GM19240 (cell line): ENCODE data around the gene RCOR1.
A peak's percentile ranks its signal among the peaks of the same experiment; 100 is the strongest.
"Not testable (repeated sequence)": the region's sequence is repeated elsewhere in the genome, so short reads cannot be mapped to it uniquely, and the experiment has no call there.

Source experiments
- DNase-seq: peaks from one replicate; pipeline ENCODE4 v3.0.0; 2011; ENCODE audit warnings: low spot score; ENCODE audit not compliant: insufficient read length

Gene RCOR1

DNA sequence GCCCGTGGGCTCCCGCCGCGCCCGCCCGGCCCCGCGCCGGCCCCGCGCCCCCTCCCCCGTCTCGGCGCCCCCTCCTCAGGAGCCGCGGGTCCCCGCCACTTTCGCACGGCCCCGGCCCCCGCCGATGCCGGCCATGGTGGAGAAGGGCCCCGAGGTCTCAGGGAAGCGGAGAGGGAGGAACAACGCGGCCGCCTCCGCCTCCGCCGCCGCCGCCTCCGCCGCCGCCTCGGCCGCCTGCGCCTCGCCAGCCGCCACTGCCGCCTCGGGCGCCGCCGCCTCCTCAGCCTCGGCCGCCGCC lies 263 bp downstream of the RCOR1 start:
- no peak for DNase-seq

DNA sequence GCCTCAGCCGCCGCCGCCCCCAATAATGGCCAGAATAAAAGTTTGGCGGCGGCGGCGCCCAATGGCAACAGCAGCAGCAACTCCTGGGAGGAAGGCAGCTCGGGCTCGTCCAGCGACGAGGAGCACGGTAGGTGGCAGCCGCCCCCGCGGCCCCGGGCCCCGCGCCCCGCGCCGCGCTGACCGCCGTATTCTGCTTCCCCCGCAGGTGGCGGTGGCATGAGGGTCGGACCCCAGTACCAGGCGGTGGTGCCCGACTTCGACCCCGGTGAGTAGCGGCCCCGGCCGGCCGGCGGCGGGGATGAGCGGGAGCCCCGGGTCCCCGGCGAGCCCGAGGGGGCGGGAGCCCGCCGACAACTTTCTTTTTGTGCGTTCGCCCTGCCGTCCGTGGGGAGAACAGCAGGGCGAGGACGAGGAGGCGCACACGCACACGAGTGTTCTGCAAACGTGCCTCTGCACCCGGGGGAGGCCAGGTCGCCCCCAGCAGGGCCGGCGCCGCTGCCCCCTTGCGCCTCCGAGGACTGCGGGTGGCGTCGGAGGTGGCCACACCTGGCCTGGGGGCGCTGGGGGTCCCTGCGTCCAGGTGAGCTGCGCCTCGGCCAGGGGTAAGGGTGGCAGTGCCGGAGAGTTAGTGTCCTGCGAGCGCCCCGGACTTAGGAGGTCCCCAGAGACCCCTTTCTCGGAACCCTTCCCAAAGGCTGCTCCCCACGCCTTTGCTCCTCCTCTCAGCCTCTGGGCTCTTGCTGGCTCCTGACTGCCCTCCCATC lies 794 bp downstream of the RCOR1 start:
- peak; percentile 30 for DNase-seq

- DNase-seq: no peak
Measured at GRCh38 chr14:102593825-102594137, 1.3 kb downstream of the RCOR1 start.

- peak; percentile 89 for DNase-seq
Measured at GRCh38 chr14:102594514-102595175, 2.2 kb downstream of the RCOR1 start.

DNA sequence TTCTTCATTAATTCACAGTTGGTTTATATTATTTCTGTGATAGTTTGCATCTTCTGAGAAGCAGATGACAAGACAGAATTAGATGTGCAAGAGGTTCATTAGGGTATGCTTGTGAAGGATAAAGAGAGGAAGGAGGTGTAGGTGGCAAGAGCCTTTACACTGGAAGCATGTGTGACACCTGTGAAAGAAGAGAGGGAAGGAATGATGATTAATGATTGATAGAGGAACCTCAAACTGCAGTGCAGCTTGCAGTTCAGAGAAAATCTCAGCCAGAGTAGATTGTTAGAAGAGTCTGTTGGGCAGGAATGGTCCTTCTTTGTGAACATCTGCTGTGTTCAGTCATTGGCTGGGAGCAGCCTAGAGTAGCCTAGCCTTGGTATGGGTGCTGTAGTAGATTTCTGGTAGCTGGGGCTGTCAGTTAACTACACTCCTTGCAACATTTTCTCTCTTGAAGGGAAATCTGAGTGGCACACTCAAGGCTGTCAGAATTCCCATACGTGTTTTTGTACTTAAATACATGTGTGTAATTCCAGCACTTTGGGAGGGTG lies 9.0 kb downstream of the RCOR1 start:
- no peak for DNase-seq

DNA sequence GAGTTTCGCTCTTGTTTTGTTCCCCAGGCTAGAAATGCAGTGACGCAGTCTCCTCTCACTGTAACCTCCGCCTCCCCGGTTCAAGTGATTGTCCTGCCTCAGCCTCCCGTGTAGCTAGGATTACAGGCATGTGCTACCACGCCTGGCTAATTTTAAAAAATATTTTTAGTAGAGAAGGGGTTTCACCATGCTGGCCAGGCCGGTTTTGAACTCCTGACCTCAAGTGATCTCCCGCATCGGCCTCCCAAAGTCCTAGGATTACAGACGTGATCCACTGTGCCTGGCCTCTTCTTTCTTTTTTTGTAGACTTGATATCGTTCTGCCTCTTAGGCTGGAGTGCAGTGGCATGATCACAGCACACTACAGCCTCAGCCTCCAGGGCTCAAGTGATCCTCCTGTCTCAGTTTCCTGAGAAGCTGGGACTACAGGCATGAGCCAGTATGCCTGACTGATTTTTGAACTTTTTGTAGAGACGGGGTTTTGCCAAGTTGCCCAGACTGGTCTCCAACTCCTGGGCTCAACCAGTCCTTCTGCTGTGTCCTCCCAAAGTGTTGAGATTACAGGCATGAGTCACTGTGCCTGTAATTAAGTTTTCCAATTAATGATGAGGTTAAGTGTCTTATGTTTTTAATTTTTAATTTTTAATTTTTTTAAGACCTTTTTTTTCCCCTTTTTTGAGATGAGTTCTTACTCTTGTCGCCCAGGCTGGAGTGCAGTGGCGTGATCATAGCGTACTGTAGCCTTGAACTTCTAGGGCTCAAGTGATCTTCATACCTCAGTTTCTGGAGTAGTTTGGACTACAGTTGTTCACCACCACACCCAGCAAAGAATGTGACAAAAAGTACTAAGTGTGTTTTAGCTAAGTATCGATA lies 10.2 kb downstream of the RCOR1 start:
- DNase-seq: no peak

GRCh38 chr14:102603293-102603907 lies 11.0 kb downstream of the RCOR1 start:
- DNase-seq: no peak

DNA sequence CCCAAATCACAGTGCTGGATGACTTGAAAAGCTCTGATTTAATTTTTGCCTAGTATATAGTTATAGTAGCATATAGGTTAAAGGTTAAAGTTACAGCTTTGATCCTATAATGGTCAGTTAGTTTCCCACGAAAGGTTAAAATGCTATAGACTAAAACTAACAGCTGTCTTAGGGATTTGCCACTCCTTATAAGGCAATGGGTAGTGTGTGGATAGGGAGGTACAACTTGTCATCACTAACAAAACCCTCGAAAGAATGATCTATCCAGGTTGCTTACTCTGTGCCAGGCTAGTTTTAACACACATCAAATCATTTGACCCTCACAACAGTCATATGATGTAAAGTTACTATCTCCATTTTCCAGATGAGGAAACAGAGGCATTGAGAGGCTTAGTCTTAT lies 11.7 kb downstream of the RCOR1 start:
- DNase-seq: no peak

DNA sequence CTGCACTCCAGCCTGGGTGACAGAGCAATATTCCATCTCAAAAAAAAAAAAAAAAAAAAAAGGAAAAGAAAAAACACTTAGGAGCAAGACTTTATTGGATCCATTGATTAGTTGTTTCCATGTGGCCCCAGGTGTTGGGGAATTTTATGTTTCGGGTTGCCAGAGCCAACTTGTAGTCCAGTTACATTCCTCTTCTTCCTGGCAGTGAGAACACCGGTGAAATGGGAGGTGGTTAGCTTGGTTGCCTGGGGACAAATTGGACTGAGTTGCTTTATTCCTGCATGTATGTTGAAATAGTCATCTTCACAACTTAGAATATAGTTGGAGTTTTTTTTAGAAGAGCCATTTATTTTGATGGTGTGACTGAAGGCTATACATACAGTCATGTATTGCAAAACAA lies 12.6 kb downstream of the RCOR1 start:
- no peak for DNase-seq

DNA sequence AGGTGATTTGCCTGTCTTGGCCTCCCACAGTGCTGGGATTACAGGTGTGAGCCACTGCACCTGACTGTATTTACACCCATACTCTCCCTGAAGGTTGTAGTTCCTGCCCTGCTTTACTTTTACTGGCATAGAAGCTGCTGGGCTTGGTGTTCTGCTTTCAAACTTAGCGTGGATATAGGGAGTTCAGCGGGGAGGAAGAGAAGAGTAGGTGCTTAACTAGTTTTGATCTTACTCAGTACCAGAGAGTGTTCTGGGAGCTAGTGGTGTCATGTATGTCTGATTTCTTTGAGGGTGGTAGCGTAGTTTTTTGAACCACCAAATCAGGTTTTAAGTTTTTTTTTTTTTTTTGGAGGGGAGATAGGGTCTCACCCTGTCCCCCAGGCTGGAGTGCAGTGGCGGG lies 13.8 kb downstream of the RCOR1 start:
- DNase-seq: no peak

- DNase-seq: no peak
Measured at GRCh38 chr14:102608064-102608446, 15.6 kb downstream of the RCOR1 start.

DNA sequence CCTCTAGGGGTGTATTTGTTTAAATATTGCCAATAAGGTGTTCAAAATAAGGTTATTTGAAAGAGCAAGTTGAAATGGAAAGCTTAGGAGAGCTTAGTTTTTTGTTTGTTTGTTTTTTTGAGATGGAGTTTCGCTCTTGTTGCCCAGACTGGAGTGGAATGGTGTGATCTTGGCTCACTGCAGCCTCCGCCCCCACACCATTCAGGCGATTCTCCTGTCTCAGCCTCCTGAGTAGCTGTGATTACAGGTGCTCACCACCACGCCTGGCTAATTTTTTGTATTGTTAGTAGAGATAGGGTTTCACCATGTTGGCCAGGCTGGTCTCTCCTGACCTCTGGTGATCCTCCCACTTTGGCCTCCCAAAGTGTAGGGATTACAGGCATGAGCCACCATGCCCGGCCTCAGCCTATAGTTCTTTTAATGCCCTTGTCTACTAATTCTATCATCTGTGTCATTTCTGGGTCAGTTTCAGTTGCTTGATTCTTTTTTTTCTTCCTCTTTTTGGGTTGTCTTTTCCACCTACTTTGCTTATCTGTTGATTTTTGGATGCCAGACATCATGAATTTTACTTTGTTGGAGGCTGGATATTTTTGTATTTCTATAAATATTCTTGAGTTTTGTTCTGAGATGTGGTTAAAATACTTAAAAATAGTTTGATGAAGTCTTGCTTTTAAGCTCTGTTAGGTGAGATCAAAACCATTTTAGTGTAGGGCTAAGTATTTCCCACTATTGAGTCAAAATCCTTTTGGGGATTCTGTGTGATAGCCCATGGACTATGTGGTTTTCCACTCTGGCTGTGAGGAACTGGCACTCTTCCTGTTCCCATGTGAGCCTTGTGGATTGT lies 18.7 kb downstream of the RCOR1 start:
- DNase-seq: no peak

DNA sequence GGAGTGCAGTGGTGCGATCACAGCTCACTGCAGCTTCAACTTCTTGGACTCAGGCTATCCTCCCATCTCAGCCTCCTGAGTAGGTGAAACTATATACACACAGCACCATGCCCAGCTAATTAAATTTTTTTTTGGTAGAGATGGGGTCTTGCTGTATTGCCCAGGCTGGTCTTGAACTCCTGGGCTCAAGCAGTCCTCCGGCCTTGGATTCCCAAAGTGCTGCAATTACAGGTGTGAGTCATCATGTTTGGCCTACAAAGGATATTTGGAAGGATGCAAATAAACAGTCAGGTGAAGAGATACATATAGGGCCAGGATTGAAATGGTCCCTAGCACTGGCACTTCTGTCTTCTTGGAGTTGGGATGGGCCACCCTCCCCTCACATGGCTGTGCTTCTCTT lies 23.9 kb downstream of the RCOR1 start:
- DNase-seq: no peak

DNA sequence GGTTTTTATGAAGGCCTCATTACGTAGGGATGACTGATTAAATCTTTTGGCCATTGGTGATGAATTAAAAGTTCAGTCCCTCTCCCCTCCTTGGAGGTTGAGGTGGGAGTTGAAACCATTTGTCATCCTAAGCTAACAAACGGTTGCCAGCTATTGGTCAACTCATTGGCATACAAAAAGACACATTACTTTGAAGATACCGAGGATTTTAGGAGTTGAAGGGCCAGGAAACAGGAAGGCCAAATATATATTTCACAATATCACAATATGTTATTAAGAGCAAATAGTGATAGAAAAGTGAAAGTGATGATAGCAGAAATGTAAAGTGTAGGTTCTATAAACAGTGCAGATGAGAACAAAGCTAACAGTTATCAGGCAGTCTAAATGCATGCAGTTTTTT lies 24.4 kb downstream of the RCOR1 start:
- no peak for DNase-seq

DNA sequence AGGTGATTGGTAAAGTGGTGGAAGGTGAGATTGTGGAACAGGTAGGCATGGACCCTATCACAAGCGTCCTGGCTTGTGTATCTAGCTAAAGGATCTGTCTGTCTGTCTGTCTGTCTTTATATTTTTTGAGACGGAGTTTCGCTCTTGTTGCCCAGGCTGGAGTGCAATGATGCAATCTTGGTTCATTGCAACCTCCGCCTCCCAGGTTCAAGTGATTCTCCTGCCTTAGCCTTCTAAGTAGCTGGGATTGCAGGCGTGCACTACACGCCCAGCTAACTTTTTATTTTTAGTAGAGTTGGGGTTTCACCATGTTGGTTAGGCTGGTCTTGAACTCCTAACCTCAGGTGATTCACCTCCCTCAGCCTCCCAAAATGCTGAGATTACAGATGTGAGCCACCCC lies 26.6 kb downstream of the RCOR1 start:
- DNase-seq: not testable (repeated sequence)

- DNase-seq: no peak
Measured at GRCh38 chr14:102620413-102620812, 28.0 kb downstream of the RCOR1 start.

DNA sequence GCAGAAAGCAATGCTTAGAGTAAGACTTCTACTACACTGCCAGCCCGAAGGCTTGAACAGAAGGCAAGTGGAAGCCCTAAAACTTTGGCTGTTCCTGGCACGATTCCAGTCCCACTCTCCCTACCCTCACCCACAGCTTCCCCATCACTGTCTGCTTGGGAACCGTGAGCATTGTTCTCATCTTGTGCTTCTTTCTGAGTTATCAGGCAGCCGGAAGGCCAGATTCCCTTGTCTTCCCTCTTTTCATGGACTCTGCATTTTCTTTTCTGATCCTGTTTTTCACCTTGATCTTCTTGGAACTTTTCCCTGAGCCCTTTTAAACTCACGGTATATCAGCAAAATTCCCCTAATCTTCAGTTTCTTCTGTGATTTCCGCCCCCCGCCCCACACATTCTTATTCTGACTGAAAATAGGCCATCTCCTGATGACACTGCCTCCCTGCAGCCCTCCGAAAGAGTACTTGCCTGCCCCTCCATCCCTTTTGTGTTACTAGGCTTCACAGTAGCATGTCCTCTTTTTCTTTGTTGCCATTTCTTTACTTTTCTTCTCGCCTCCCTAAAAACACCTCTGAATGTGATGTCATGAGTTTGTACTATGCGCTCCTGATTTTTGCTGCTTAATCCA lies 29.9 kb downstream of the RCOR1 start:
- no peak for DNase-seq

GRCh38 chr14:102624666-102625065 lies 32.2 kb downstream of the RCOR1 start:
- no peak for DNase-seq

GRCh38 chr14:102625564-102626296 lies 33.3 kb downstream of the RCOR1 start:
- DNase-seq: no peak

DNA sequence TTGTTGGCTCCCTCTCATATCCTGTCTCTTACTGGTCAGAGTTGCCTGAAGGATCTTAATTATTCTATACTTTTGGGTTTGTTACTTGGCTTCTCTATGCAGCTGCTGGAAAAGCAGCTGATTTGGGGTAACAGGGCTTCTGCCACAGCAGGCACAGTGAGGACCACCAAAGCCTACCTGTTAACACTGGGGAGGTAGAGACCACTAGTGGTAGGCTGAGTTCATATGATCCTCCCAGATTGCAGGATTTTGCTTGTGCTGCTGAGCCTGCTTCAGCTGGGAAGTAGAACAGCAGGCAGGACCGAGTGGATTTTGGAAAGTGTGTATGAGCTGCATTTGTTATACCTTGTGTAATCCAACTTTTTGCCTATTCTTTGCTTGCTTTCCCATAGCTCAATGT lies 34.1 kb downstream of the RCOR1 start:
- DNase-seq: no peak
